DND-41 (cell line): Measurements from ENCODE around the gene ZBTB7B.
"Not testable (repeated sequence)": the region's sequence is repeated elsewhere in the genome, so short reads cannot be mapped to it uniquely, and the experiment has no call there.

Experiments
- ATAC-seq: fragments of 200-7000 bp; cut with Tn5 transposase; 3 replicates; pipeline ENCODE4 v1.9.1; 2021; ENCODE audit warnings: low read depth; ENCODE audit not compliant: insufficient read depth
- DNase-seq: peaks from one replicate; pipeline ENCODE4 v3.0.0-alpha.2; 2020
- H2AFZ ChIP-seq: 2 replicates; pipeline ENCODE4 v1.6.0; 2012; ENCODE audit warnings: low read depth, low read length
- H3K27ac ChIP-seq: 2 replicates; pipeline ENCODE4 v1.5.1; 2012; ENCODE audit warnings: low read length, inconsistent platforms
- H3K27me3 ChIP-seq: fragments of 200-600 bp; sonication (generic); 2 replicates; pipeline ENCODE4 v1.6.0; 2012; ENCODE audit warnings: low read length, mild to moderate bottlenecking, inconsistent platforms; ENCODE audit not compliant: insufficient read depth, poor library complexity
- H3K36me3 ChIP-seq: 2 replicates; pipeline ENCODE4 v1.5.1; 2012; ENCODE audit warnings: low read length, inconsistent platforms; ENCODE audit not compliant: insufficient read depth
- H3K4me1 ChIP-seq: 2 replicates; pipeline ENCODE4 v1.5.1; 2012; ENCODE audit warnings: mild to moderate bottlenecking, low read length; ENCODE audit not compliant: insufficient read depth
- H3K4me2 ChIP-seq: 2 replicates; pipeline ENCODE4 v1.6.0; 2012; ENCODE audit warnings: mild to moderate bottlenecking, moderate library complexity, low read length, inconsistent platforms; ENCODE audit not compliant: insufficient read depth
- H3K4me3 ChIP-seq, 2 experiments: fragments of 200-600 bp in 1 of 2; shearing (Covaris generic) in 1 of 2; 2 replicates each; pipeline ENCODE4 v1.5.1; 2012 to 2016; ENCODE audit warnings: inconsistent platforms in 2 of 2, low read length in 2 of 2, mild to moderate bottlenecking in 2 of 2, low read depth in 1 of 2, moderate library complexity in 1 of 2
- H3K79me2 ChIP-seq: 2 replicates; pipeline ENCODE4 v1.6.0; 2012; ENCODE audit warnings: low read length, inconsistent platforms; ENCODE audit not compliant: insufficient read depth
- H3K9ac ChIP-seq: 2 replicates; pipeline ENCODE4 v1.6.0; 2012; ENCODE audit warnings: low read depth, mild to moderate bottlenecking, inconsistent platforms, low read length, moderate library complexity
- H3K9me3 ChIP-seq: 2 replicates; pipeline ENCODE4 v1.5.1; 2012; ENCODE audit warnings: low read length, moderate library complexity, mild to moderate bottlenecking, inconsistent platforms; ENCODE audit not compliant: insufficient read depth, severe bottlenecking
- H4K20me1 ChIP-seq: 2 replicates; pipeline ENCODE4 v1.6.0; 2012; ENCODE audit warnings: low read length; ENCODE audit not compliant: insufficient read depth
- CTCF ChIP-seq: IDR thresholded peaks from 2 replicates; pipeline ENCODE4 v1.5.1; 2012; ENCODE audit warnings: borderline replicate concordance, low read length, moderate library complexity, mild to moderate bottlenecking; ENCODE audit not compliant: poor library complexity, severe bottlenecking; ENCODE audit errors: extremely low read depth
- EZH2 ChIP-seq: IDR thresholded peaks from 3 replicates; pipeline ENCODE4 v1.6.1; 2012; ENCODE audit warnings: borderline replicate concordance, low read depth, mild to moderate bottlenecking, moderate library complexity, low read length, inconsistent platforms; ENCODE audit not compliant: severe bottlenecking

The ZBTB7B gene

GRCh38 chr1:154982341-154982740, 20.3 kb upstream of the ZBTB7B start:
- peak overlapping the region; percentile 66 for H3K9ac ChIP-seq
- peak overlapping the region; percentile 70 for H3K27ac ChIP-seq
- H4K20me1 ChIP-seq: peaks cover 14% of the 10 kb centered on the region; the same call in 1 of the 2 replicates
- DNase-seq: no peak
- ATAC-seq: no peak
- peak overlapping the region; percentile 96 for H3K4me2 ChIP-seq
- no peaks in the 10 kb centered on the region for H3K9me3 ChIP-seq
- H3K79me2 ChIP-seq: peaks cover 49% of the 10 kb centered on the region
- peak overlapping the region; percentile 66 for H2AFZ ChIP-seq
- peak overlapping the region; percentile 23 to 75; a peak in 3 of 4 replicates for H3K4me3 ChIP-seq
- no peak for TF ChIP-seq CTCF
- no peak for TF ChIP-seq EZH2
- H3K27me3 ChIP-seq: no peaks in the 10 kb centered on the region
- peaks cover 34% of the 10 kb centered on the region for H3K36me3 ChIP-seq
- peaks cover 46% of the 10 kb centered on the region for H3K4me1 ChIP-seq

GRCh38 chr1:154982897-154983648, 19.5 kb upstream of the ZBTB7B start, which contains the start of gene FLAD1:
Gene FLAD1 (plus strand): TSS chr1:154983344. CDS start chr1:154983695, 351 bp downstream.
- Histone ChIP-seq H3K4me3 (peak within 1 kb of the TSS; percentile 71 to 75; a peak in 3 of 4 replicates), H3K4me1 (peaks cover 39% of the 10 kb centered on the region), H3K9me3 (no peaks in the 10 kb centered on the region), H3K79me2 (peaks cover 44% of the 10 kb centered on the region), H3K9ac (peak within 1 kb of the TSS; percentile 66), H2AFZ (peak within 1 kb of the TSS; percentile 77), H4K20me1 (peaks cover 17% of the 10 kb centered on the region; the same call in 1 of the 2 replicates), H3K36me3 (peaks cover 34% of the 10 kb centered on the region), H3K4me2 (peak within 1 kb of the TSS; percentile 96), H3K27me3 (no peaks in the 10 kb centered on the region), H3K27ac (peak within 1 kb of the TSS; percentile 77)
- peak; percentile 100 for ATAC-seq
- TF ChIP-seq CTCF (no peak), EZH2 (no peak)
- peak; percentile 99 for DNase-seq

- TF ChIP-seq CTCF (peak; percentile 8), EZH2 (no peak)
- Histone ChIP-seq H3K9me3 (no peaks in the 10 kb centered on the region), H3K79me2 (peaks cover 39% of the 10 kb centered on the region), H3K27ac (peak overlapping the region; percentile 77), H3K9ac (peak overlapping the region; percentile 66), H3K4me1 (peaks cover 39% of the 10 kb centered on the region), H3K27me3 (no peaks in the 10 kb centered on the region), H2AFZ (peak overlapping the region; percentile 77), H4K20me1 (peaks cover 22% of the 10 kb centered on the region; the same call in 1 of the 2 replicates), H3K36me3 (peaks cover 37% of the 10 kb centered on the region), H3K4me2 (peak overlapping the region; percentile 96), H3K4me3 (peak overlapping the region; percentile 71 to 75; a peak in 3 of 4 replicates)
- ATAC-seq (no peak), DNase-seq (no peak)
Measured at GRCh38 chr1:154983776-154984466, 18.7 kb upstream of the ZBTB7B start.

GRCh38 chr1:154986736-154987135, 15.9 kb upstream of the ZBTB7B start:
- H3K9me3 ChIP-seq, H3K27ac ChIP-seq, H3K27me3 ChIP-seq, H3K9ac ChIP-seq, DNase-seq, ATAC-seq, H3K4me3 ChIP-seq, H2AFZ ChIP-seq, H3K4me2 ChIP-seq: not testable (repeated sequence)
- H3K4me1 ChIP-seq: peaks cover 24% of the 10 kb centered on the region
- peaks cover 39% of the 10 kb centered on the region for H3K36me3 ChIP-seq
- peaks cover 27% of the 10 kb centered on the region for H3K79me2 ChIP-seq
- H4K20me1 ChIP-seq: peaks cover 34% of the 10 kb centered on the region
